ENCODE data around the gene SLC9A2. TPM values are rescaled to one million over a fixed set of nuclear protein-coding genes. Genes with fewer than 3 reads are reported as not detected.

The SLC9A2 gene
- total RNA-seq, 2 experiments from 2014 or later = not detected

- H3K4me3 Mint-ChIP-seq = no peak overlapping the region
- POLR2A ChIA-PET = no interaction called here
- intact Hi-C loops (cut with micrococcal nuclease) = no loop called here
- no peaks in the 10 kb centered on the region for H3K9me3 Mint-ChIP-seq
- H3K4me1 Mint-ChIP-seq (ENCODE audit: low read depth) = no peaks in the 10 kb centered on the region
- no peaks in the 10 kb centered on the region for H3K36me3 Mint-ChIP-seq
- H3K27ac Mint-ChIP-seq = no peak overlapping the region
- DNase-seq = no peak
- CTCF ChIA-PET = interaction anchor here (1.2 to 7.0 kb wide), 2 partner anchors 11 to 55 kb away, joined by 3 to 99 read pairs; no protein-coding TSS in a partner anchor
- H3K27me3 Mint-ChIP-seq = no peaks in the 10 kb centered on the region
Observed at GRCh38 chr2:102749938-102750337, 130.6 kb downstream of the SLC9A2 start.

GRCh38 chr2:102753563-102754159 lies 134.3 kb downstream of the SLC9A2 start:
- Mint-ChIP-seq H3K4me3 (no peak overlapping the region), H3K27ac (no peak overlapping the region), H3K27me3 (no peaks in the 10 kb centered on the region), H3K4me1 (ENCODE audit: low read depth) (no peaks in the 10 kb centered on the region), H3K9me3 (no peaks in the 10 kb centered on the region), H3K36me3 (no peaks in the 10 kb centered on the region)
- peak; percentile 33 for DNase-seq
- POLR2A ChIA-PET = no interaction called here
- intact Hi-C loops (cut with micrococcal nuclease) = loop anchor here (1.0 kb wide), 1 partner anchor 53 kb away; no protein-coding TSS in a partner anchor
- CTCF ChIA-PET = interaction anchor here (0.6 to 7.0 kb wide), 23 partner anchors 9 to 513 kb away, joined by 3 to 99 read pairs (median 5); partner anchors contain the start of gene TMEM182

GRCh38 chr2:102754456-102755145 lies 135.2 kb downstream of the SLC9A2 start:
- no peak for DNase-seq
- no peaks in the 10 kb centered on the region for H3K9me3 Mint-ChIP-seq
- H3K27me3 Mint-ChIP-seq = no peaks in the 10 kb centered on the region
- no peaks in the 10 kb centered on the region for H3K4me1 Mint-ChIP-seq (ENCODE audit: low read depth)
- intact Hi-C loops (cut with micrococcal nuclease) = no loop called here
- H3K4me3 Mint-ChIP-seq = no peak overlapping the region
- H3K27ac Mint-ChIP-seq = no peak overlapping the region
- ChIA-PET POLR2A (no interaction called here), CTCF (interaction anchor here (0.9 to 7.0 kb wide), 9 partner anchors 8 to 514 kb away, joined by 3 to 99 read pairs (median 9); a partner anchor contains a TSS)
- H3K36me3 Mint-ChIP-seq = no peaks in the 10 kb centered on the region

GRCh38 chr2:102755284-102755683 lies 135.9 kb downstream of the SLC9A2 start:
- DNase-seq = no peak
- Mint-ChIP-seq H3K27ac (no peak overlapping the region), H3K4me3 (no peak overlapping the region), H3K4me1 (ENCODE audit: low read depth) (no peaks in the 10 kb centered on the region), H3K9me3 (no peaks in the 10 kb centered on the region), H3K36me3 (no peaks in the 10 kb centered on the region), H3K27me3 (no peaks in the 10 kb centered on the region)
- CTCF ChIA-PET = interaction anchor here (0.9 to 7.0 kb wide), 6 partner anchors 8 to 50 kb away, joined by 3 to 99 read pairs (median 10); a partner anchor contains a TSS
- POLR2A ChIA-PET = no interaction called here
- intact Hi-C loops (cut with micrococcal nuclease) = no loop called here

- intact Hi-C loops (cut with micrococcal nuclease) = no loop called here
- H3K27ac Mint-ChIP-seq = no peak overlapping the region
- peaks cover 3% of the 10 kb centered on the region for H3K36me3 Mint-ChIP-seq
- no peaks in the 10 kb centered on the region for H3K4me1 Mint-ChIP-seq (ENCODE audit: low read depth)
- CTCF ChIA-PET = interaction anchor here (0.8 kb wide), 1 partner anchor 47 kb away, joined by 3 read pairs; no protein-coding TSS in a partner anchor
- H3K4me3 Mint-ChIP-seq = no peak overlapping the region
- H3K9me3 Mint-ChIP-seq = no peaks in the 10 kb centered on the region
- POLR2A ChIA-PET = no interaction called here
- DNase-seq = no peak
- no peaks in the 10 kb centered on the region for H3K27me3 Mint-ChIP-seq
Observed at GRCh38 chr2:102758439-102758838, 139.1 kb downstream of the SLC9A2 start.

Other genes starting within 250 kb of the SLC9A2 start
- gene IL18RAP, start 196.4 kb upstream of the SLC9A2 start, total RNA-seq = 10 to 100 TPM in 1 of 2 experiments, 1 to 10 TPM in 1; 9.0 to 10.6 TPM
- gene SLC9A4, start 146.3 kb upstream of the SLC9A2 start, total RNA-seq = under 1 TPM in 1 of 2 experiments, not detected in 1; 0.10 TPM
- 1 to 10 TPM; 3.8 to 5.8 TPM for gene TMEM182, start 142.5 kb downstream of the SLC9A2 start, total RNA-seq

Data from activated CD4-positive, alpha-beta memory T cell treated with anti-CD3 and anti-CD28 coated beads for 36 hours (primary cell).